Lower leg skin (tissue), 3 donors: ENCODE results near the gene TUBG1.

Source experiments
- POLR2A ChIP-seq, 2 donors: fragments of 450-650 bp; IDR thresholded peaks; one replicate each; pipeline ENCODE4 v1.6.1; 2016 to 2017; ENCODE audit warnings: antibody characterized with exemption in 2 of 2, mild to moderate bottlenecking in 1 of 2, moderate library complexity in 1 of 2
- TF ChIP-seq, protein P1 (sequence below), 3 donors: fragments of 450-650 bp; IDR thresholded peaks; one replicate each; pipeline ENCODE4 v1.5.1; 2016; ENCODE audit warnings: antibody characterized with exemption in 3 of 3, mild to moderate bottlenecking in 3 of 3, moderate library complexity in 2 of 3

DNA sequence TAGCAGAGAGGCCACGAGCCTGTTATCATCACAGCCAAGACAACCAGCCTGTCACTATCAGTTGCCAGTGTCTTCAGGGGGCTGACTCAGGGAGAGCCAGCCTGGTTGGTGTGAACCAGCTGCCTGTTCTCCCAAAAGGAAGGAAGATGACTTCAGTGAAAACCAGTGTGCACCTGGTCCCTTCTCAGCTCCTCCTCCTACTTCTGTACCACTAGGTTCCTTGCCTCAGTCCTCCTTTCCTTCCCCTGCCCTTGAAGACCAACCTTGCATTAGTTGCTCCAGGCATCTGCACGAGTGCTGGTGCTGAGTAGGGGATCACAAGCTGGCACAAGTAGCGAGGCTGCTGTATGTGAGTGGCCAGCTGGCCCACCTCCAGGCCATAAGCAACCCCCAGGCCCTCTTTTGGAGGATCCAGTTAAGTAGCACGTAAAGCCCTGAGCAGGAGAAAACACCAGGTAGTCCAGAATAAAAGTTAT is 8.5 kb downstream of the TUBG1 start:
- TF ChIP-seq, protein P1, sequence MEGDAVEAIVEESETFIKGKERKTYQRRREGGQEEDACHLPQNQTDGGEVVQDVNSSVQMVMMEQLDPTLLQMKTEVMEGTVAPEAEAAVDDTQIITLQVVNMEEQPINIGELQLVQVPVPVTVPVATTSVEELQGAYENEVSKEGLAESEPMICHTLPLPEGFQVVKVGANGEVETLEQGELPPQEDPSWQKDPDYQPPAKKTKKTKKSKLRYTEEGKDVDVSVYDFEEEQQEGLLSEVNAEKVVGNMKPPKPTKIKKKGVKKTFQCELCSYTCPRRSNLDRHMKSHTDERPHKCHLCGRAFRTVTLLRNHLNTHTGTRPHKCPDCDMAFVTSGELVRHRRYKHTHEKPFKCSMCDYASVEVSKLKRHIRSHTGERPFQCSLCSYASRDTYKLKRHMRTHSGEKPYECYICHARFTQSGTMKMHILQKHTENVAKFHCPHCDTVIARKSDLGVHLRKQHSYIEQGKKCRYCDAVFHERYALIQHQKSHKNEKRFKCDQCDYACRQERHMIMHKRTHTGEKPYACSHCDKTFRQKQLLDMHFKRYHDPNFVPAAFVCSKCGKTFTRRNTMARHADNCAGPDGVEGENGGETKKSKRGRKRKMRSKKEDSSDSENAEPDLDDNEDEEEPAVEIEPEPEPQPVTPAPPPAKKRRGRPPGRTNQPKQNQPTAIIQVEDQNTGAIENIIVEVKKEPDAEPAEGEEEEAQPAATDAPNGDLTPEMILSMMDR (IDR thresholded peaks at IDR 0.05), result no peak
- TF ChIP-seq POLR2A (IDR thresholded peaks at IDR 0.05), result no peak
